Measurements from ENCODE around the gene MIF4GD. TPM values are rescaled to one million over a fixed set of nuclear protein-coding genes. Genes with fewer than 3 reads are reported as not detected.

The MIF4GD gene
- total RNA-seq, 1 donor from 2014 or later: 12.8 TPM

GRCh38 chr17:75270218-75270965 is 639 bp downstream of the MIF4GD start:
- H3K27me3 Mint-ChIP-seq (ENCODE audit: unreplicated experiment): peaks cover 7% of the 10 kb centered on the region
- peaks cover 5% of the 10 kb centered on the region for H3K9me3 Mint-ChIP-seq (ENCODE audit: unreplicated experiment)
- peak overlapping the region; percentile 81 for H3K4me3 Mint-ChIP-seq (ENCODE audit: unreplicated experiment)
- H3K36me3 Mint-ChIP-seq (ENCODE audit: unreplicated experiment): no peaks in the 10 kb centered on the region
- TF ChIP-seq CTCF (IDR thresholded peaks at IDR 0.05; ENCODE audit: partially characterized antibody, unreplicated experiment): no peak
- H3K27ac Mint-ChIP-seq (ENCODE audit: unreplicated experiment): peak overlapping the region; percentile 48
- peaks cover 2% of the 10 kb centered on the region for H3K4me1 Mint-ChIP-seq (ENCODE audit: low read depth, unreplicated experiment)
- DNase-seq: peak; percentile 72

GRCh38 chr17:75269844-75270217 is 1.2 kb downstream of the MIF4GD start:
- H3K27me3 Mint-ChIP-seq (ENCODE audit: unreplicated experiment): peaks cover 7% of the 10 kb centered on the region
- no peaks in the 10 kb centered on the region for H3K36me3 Mint-ChIP-seq (ENCODE audit: unreplicated experiment)
- H3K9me3 Mint-ChIP-seq (ENCODE audit: unreplicated experiment): peaks cover 5% of the 10 kb centered on the region
- peak overlapping the region; percentile 81 for H3K4me3 Mint-ChIP-seq (ENCODE audit: unreplicated experiment)
- H3K27ac Mint-ChIP-seq (ENCODE audit: unreplicated experiment): no peak overlapping the region
- no peak for TF ChIP-seq CTCF (IDR thresholded peaks at IDR 0.05; ENCODE audit: partially characterized antibody, unreplicated experiment)
- H3K4me1 Mint-ChIP-seq (ENCODE audit: low read depth, unreplicated experiment): peaks cover 2% of the 10 kb centered on the region
- no peak for DNase-seq

- no peaks in the 10 kb centered on the region for H3K36me3 Mint-ChIP-seq (ENCODE audit: unreplicated experiment)
- H3K27ac Mint-ChIP-seq (ENCODE audit: unreplicated experiment): no peak overlapping the region
- H3K4me1 Mint-ChIP-seq (ENCODE audit: low read depth, unreplicated experiment): peaks cover 4% of the 10 kb centered on the region
- H3K9me3 Mint-ChIP-seq (ENCODE audit: unreplicated experiment): peaks cover 5% of the 10 kb centered on the region
- DNase-seq: no peak
- H3K27me3 Mint-ChIP-seq (ENCODE audit: unreplicated experiment): peaks cover 5% of the 10 kb centered on the region
- TF ChIP-seq CTCF (IDR thresholded peaks at IDR 0.05; ENCODE audit: partially characterized antibody, unreplicated experiment): no peak
- H3K4me3 Mint-ChIP-seq (ENCODE audit: unreplicated experiment): no peak overlapping the region
Observed at GRCh38 chr17:75267411-75268232, 3.4 kb downstream of the MIF4GD start.

GRCh38 chr17:75267153-75267410 is 3.9 kb downstream of the MIF4GD start:
- TF ChIP-seq CTCF (IDR thresholded peaks at IDR 0.05; ENCODE audit: partially characterized antibody, unreplicated experiment): no peak
- no peak for DNase-seq
- Mint-ChIP-seq H3K27me3 (ENCODE audit: unreplicated experiment) (peaks cover 5% of the 10 kb centered on the region), H3K27ac (ENCODE audit: unreplicated experiment) (no peak overlapping the region), H3K4me3 (ENCODE audit: unreplicated experiment) (peak overlapping the region; percentile 38), H3K4me1 (ENCODE audit: low read depth, unreplicated experiment) (peaks cover 9% of the 10 kb centered on the region), H3K9me3 (ENCODE audit: unreplicated experiment) (peaks cover 9% of the 10 kb centered on the region), H3K36me3 (ENCODE audit: unreplicated experiment) (no peaks in the 10 kb centered on the region)

All from glutamatergic neuron (in vitro differentiated cells).